Inflammatory macrophage treated with lipopolysaccharide for 1 hour (primary cell): Measurements from ENCODE around the gene SLC24A1.
A peak's percentile ranks its signal among the peaks of the same experiment; 100 is the strongest.

Experiments
- DNase-seq, 2 donors: peaks; one replicate each; pipeline ENCODE4 v3.0.0-alpha.2; 2020 to 2022

The SLC24A1 gene

GRCh38 chr15:65619626-65620290 lies 2.0 kb upstream of the SLC24A1 start:
- DNase-seq, result peak in 1 of 2 donors; percentile 13

DNA sequence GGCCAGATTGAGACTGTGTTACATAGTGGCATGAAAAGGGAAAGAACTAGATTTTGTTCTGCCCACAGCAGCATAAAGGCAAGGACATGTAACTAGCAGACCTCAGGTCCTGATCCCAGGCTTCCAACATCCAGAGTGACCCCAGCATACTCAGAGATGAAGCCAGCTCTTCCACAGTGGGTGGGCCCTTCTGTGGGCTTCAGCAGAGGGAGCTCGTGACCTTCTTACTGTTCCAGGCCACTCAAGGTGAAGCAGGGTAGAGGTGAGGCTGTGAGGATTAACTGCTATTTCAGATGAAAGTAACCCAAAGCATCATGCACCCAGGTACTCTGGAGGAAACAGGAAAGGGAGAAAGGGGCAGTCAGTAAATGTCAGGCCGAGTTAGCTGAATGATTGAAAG lies 905 bp upstream of the SLC24A1 start:
- no peak for DNase-seq

- DNase-seq, result no peak
Observed at GRCh38 chr15:65623103-65623502, 1.4 kb downstream of the SLC24A1 start.

- DNase-seq, result no peak
Observed at GRCh38 chr15:65626856-65627255, 5.1 kb downstream of the SLC24A1 start.

DNA sequence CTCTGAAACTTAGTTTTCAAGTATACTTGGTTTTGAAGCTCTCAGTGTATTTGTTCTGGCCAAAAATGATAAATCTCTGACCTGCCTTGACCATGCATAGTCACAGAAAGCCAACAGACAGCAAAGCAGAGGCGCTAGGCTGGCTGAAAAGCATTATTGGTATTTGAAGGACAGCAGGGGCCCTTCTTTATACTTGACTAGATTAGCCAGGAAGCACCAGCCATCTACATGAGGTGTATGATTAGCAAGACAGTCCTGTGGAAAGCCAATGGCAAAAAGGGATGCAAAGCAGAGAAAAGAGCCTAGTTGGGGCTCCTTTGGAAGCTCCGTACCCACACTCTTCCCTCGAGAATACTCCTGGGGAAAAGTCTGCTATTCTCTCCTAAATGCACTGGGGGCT lies 7.8 kb downstream of the SLC24A1 start:
- no peak for DNase-seq

DNA sequence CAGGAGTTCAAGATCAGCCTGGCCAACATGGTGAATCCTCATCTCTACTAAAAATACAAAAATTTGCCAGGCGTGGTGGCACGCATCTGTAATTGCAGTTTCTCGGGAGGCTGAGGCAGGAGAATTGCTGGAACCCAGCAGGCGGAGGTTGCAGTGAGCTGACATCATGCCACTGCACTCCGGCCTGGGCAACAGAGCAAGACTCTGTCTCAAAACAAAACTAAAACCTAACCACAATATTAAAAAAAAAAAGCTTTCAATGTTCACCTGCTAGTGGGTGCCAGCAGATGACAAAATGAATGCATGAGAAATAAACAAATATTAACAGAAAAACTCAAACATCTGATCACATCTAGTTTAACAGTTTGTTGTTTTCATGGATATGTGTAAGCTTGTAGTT lies 9.0 kb downstream of the SLC24A1 start:
- DNase-seq, result no peak

GRCh38 chr15:65631503-65631902 lies 9.8 kb downstream of the SLC24A1 start:
- DNase-seq, result no peak

DNA sequence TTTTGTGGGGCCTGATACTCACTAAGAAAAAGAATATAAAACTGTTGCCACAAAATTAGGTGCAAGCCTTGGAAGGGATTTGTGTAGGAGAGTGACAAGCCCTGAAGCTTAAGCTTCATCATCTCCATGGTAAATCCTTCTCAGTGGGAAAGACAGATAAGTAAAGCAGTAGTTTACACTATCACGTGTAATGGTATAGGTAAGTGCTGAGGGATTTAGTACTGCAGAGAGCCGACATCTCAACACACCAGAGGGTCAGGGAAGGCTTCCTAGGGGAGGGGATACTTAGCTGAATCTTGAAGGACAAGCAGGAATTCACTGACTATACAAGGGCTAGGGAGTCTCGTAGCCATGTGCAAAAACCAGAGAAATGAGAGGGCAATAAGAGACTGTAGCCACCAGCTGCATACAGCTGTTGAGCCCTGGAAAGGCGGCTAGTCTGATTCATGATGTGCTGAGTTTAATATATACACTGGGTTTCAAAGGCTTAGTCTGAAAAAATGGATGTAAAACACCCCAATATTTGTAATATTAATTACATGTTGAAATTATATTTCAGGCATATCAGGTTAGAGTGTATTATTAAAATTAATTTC lies 11.1 kb downstream of the SLC24A1 start:
- no peak for DNase-seq

DNA sequence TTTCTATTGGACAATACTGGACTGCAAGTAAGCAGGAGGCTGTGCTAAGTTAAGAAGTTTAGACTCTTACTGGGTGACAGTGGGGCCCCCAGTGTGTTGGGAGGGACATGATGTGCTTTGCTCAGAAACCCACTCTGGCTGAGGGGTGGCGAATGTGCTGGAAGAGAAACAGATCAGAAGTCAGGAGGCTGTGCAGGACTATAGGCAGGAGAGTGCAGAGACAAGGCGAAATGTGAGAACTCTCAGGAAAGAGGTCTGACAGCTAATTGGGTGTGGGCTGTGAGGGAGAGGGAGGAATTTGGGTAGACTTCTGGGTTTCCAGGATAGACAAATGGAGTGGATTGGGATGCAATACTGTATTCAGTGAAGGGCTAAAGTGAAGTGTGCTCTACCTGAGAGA lies 12.0 kb downstream of the SLC24A1 start:
- no peak for DNase-seq

GRCh38 chr15:65634356-65634755 lies 12.6 kb downstream of the SLC24A1 start:
- peak; percentile 45 to 76 for DNase-seq

GRCh38 chr15:65638109-65638508 lies 16.4 kb downstream of the SLC24A1 start:
- DNase-seq, result no peak

- DNase-seq, result peak; percentile 57 to 78
Observed at GRCh38 chr15:65638681-65639089, 16.9 kb downstream of the SLC24A1 start.

GRCh38 chr15:65639509-65639908 lies 17.8 kb downstream of the SLC24A1 start:
- no peak for DNase-seq

- DNase-seq, result no peak
Observed at GRCh38 chr15:65641768-65642475, 20.2 kb downstream of the SLC24A1 start.

DNA sequence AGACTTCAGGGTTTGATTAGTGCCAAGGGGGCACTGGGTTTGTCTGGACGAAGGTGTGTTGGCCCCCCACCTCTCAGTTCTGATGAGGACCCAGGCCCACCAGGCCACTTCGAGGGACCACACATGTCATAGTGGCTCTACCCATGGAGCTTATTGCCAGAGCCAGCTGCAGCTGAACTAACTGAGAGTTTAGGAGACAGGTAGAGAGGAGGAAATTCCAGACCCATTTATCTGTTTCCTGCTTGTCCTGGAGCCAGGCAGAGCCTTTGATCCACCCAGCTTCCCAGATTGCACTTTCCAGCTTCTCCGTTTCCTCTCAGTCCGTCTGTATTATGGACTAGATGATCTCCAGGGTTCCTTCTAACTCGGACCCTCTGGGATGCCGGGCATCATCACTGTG lies 20.9 kb downstream of the SLC24A1 start:
- no peak for DNase-seq

GRCh38 chr15:65644282-65644681 lies 22.5 kb downstream of the SLC24A1 start:
- no peak for DNase-seq

DNA sequence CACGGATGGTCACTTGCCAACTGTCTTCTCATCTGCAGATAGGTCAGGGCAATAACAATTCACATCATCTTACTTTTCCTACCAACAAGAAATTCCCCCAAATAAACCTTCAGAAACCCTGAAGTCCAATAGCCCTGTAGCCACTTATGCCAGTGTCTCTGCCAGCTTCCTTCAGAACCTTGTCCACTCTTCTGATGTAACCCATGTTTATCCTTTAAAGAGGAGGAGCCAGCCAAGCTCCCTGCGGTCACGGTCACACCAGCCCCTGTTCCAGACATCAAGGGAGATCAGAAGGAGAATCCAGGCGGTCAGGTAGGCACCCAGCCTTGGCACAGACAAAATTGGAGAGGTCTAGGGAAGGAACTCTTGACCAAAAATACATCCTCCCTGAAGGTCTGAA lies 23.7 kb downstream of the SLC24A1 start:
- no peak for DNase-seq

DNA sequence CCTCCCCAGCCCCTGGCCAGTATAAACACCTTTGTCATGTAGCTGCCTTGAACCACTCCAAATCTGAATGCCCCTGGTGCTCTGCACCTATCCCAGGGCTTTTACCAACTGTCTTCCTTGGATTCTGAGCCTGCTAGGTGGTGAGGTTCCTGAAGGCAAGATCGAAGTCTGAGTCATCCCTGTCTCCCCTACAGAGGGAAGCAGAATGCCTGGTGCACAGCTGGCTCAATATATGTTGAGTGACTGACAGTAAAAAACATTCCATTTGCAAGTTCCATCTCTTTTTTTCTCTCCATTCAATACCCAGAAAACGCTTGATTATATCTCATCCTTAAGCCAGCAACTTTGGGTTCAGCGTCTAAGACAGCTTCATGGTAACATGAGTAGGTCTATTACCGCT lies 24.7 kb downstream of the SLC24A1 start:
- DNase-seq, result no peak

- no peak for DNase-seq
Observed at GRCh38 chr15:65650312-65651041, 28.7 kb downstream of the SLC24A1 start.

GRCh38 chr15:65651042-65651322 lies 29.2 kb downstream of the SLC24A1 start:
- DNase-seq, result no peak

GRCh38 chr15:65651831-65652749 lies 30.4 kb downstream of the SLC24A1 start:
- DNase-seq, result no peak

DNA sequence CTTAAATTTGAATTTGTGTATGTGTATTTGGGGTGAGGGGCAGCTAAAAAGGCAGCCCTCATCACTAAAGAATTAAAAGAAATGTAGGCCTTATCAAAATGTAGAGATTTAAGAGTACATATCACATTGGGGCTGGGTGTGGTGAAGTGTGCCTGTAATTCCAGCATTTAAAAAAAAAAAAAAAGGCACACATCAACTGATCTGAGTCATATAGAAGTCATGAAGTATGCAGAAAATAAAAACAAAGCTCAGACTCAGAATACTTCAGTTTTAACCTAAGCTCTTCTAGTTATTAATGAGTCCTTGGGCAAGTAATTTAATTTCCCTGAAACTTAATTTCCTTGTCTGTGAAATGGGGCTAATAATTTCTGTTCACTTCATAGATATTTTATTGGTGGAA lies 31.6 kb downstream of the SLC24A1 start:
- DNase-seq, result no peak
